DOHH2 (cell line): ENCODE data around the gene ATP8A2.

ENCODE experiments used
- H3F3A ChIP-seq: fragments of 200-600 bp; sonication (generic), shearing (Covaris generic); 2 replicates; pipeline ENCODE4 v1.6.0; 2016; ENCODE audit warnings: antibody characterized with exemption, mild to moderate bottlenecking; ENCODE audit not compliant: control insufficient read depth, insufficient read depth
- H3K27ac ChIP-seq: fragments of 200-600 bp; sonication (generic); 2 replicates; pipeline ENCODE4 v1.5.1; 2014; ENCODE audit warnings: low read depth, mild to moderate bottlenecking, low read length, moderate library complexity
- H3K27me3 ChIP-seq: fragments of 200-600 bp; sonication (generic); 2 replicates; pipeline ENCODE4 v1.6.1; 2014; ENCODE audit warnings: mild to moderate bottlenecking, low read length, mixed read lengths; ENCODE audit not compliant: control insufficient read depth
- H3K36me3 ChIP-seq: fragments of 200-600 bp; sonication (generic); 2 replicates; pipeline ENCODE4 v1.6.1; 2014; ENCODE audit warnings: mild to moderate bottlenecking, low read length, moderate library complexity, mixed read lengths; ENCODE audit not compliant: control insufficient read depth
- H3K4me1 ChIP-seq: fragments of 200-600 bp; sonication (generic); 2 replicates; pipeline ENCODE4 v1.6.1; 2014; ENCODE audit warnings: mild to moderate bottlenecking, low read length, mixed read lengths; ENCODE audit not compliant: control insufficient read depth
- H3K4me2 ChIP-seq: fragments of 200-600 bp; sonication (generic); 2 replicates; pipeline ENCODE4 v1.6.0; 2014; ENCODE audit warnings: mild to moderate bottlenecking, low read length, moderate library complexity
- H3K4me3 ChIP-seq: fragments of 200-600 bp; sonication (generic); 2 replicates; pipeline ENCODE4 v1.5.1; 2014; ENCODE audit warnings: mild to moderate bottlenecking, low read length, mixed read lengths
- H3K79me2 ChIP-seq: fragments of 200-600 bp; sonication (generic); 2 replicates; pipeline ENCODE4 v1.6.1; 2014; ENCODE audit warnings: mild to moderate bottlenecking, low read length, mixed read lengths; ENCODE audit not compliant: control insufficient read depth
- H3K9me2 ChIP-seq: fragments of 200-600 bp; sonication (generic); replicated peaks from 2 replicates; pipeline ENCODE4 v1.6.1; 2014; ENCODE audit warnings: mild to moderate bottlenecking, low read length, mixed read lengths; ENCODE audit not compliant: control insufficient read depth
- H3K9me3 ChIP-seq: fragments of 200-600 bp; sonication (generic); 2 replicates; pipeline ENCODE4 v1.6.1; 2014; ENCODE audit warnings: antibody characterized with exemption, low read length, mixed read lengths; ENCODE audit not compliant: control insufficient read depth, insufficient read depth
- H4K20me1 ChIP-seq: fragments of 200-600 bp; sonication (generic); 2 replicates; pipeline ENCODE4 v1.6.0; 2014; ENCODE audit warnings: low read depth, mild to moderate bottlenecking, antibody characterized with exemption, low read length, moderate library complexity; ENCODE audit not compliant: control insufficient read depth, insufficient read depth
- EZH2phosphoT487 ChIP-seq: fragments of 200-600 bp; sonication (generic); IDR thresholded peaks from 2 replicates; pipeline ENCODE4 v1.6.1; 2017; ENCODE audit warnings: borderline replicate concordance, mild to moderate bottlenecking, antibody characterized with exemption, low read length, moderate library complexity, mixed read lengths
- TF ChIP-seq, protein P1 (sequence below): fragments of 200-600 bp; sonication (generic); IDR thresholded peaks from one replicate; pipeline ENCODE4 v1.5.1; 2014; ENCODE audit warnings: antibody characterized with exemption, mild to moderate bottlenecking, low read depth, low read length; ENCODE audit not compliant: poor library complexity, severe bottlenecking

The ATP8A2 gene

GRCh38 chr13:25380082-25380481 lies 8.3 kb downstream of the ATP8A2 start:
- Histone ChIP-seq H3K4me1 (no peaks in the 10 kb centered on the region), H3K27ac (no peak overlapping the region), H3K36me3 (no peaks in the 10 kb centered on the region), H3F3A (no peaks in the 10 kb centered on the region), H4K20me1 (no peaks in the 10 kb centered on the region), H3K4me2 (no peak overlapping the region), H3K79me2 (no peaks in the 10 kb centered on the region), H3K27me3 (peaks cover 8% of the 10 kb centered on the region), H3K9me3 (no peaks in the 10 kb centered on the region), H3K9me2 (no peaks in the 10 kb centered on the region), H3K4me3 (no peak overlapping the region)
- no peak for TF ChIP-seq EZH2phosphoT487
- TF ChIP-seq, protein P1, sequence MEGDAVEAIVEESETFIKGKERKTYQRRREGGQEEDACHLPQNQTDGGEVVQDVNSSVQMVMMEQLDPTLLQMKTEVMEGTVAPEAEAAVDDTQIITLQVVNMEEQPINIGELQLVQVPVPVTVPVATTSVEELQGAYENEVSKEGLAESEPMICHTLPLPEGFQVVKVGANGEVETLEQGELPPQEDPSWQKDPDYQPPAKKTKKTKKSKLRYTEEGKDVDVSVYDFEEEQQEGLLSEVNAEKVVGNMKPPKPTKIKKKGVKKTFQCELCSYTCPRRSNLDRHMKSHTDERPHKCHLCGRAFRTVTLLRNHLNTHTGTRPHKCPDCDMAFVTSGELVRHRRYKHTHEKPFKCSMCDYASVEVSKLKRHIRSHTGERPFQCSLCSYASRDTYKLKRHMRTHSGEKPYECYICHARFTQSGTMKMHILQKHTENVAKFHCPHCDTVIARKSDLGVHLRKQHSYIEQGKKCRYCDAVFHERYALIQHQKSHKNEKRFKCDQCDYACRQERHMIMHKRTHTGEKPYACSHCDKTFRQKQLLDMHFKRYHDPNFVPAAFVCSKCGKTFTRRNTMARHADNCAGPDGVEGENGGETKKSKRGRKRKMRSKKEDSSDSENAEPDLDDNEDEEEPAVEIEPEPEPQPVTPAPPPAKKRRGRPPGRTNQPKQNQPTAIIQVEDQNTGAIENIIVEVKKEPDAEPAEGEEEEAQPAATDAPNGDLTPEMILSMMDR, result no peak

DNA sequence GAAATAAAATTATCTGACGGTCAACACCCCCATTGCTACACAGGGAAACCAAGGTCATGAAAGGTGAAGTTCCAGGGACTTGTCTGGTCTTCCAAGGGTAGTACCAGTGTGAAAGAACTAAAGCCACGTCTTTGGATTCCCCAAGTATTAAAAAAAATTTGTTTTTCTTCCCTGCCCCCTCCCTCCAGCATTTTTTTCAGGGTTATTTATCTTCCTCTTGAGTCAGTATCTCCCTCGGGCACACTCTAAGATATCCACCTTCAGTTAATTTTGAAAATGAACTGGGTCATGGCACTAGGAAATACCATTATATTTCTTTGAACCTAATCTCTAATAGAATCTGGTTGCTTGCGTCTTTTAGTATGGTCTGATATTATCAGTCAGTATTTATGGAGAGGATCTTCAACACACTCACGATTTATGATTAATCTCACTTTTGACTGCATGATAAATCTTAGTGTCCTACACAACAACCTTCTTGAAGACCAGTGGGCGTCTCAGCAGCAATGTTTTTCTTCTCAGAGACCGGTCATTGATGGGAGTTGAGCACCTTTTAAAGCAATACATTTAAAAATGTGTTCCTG lies 9.1 kb downstream of the ATP8A2 start:
- no peak for TF ChIP-seq EZH2phosphoT487
- TF ChIP-seq, protein P1, result no peak
- Histone ChIP-seq H3K9me2 (no peaks in the 10 kb centered on the region), H3K27ac (no peak overlapping the region), H3K36me3 (no peaks in the 10 kb centered on the region), H3K4me3 (no peak overlapping the region), H3K27me3 (peaks cover 6% of the 10 kb centered on the region), H3K79me2 (no peaks in the 10 kb centered on the region), H4K20me1 (no peaks in the 10 kb centered on the region), H3F3A (no peaks in the 10 kb centered on the region), H3K9me3 (no peaks in the 10 kb centered on the region), H3K4me2 (no peak overlapping the region), H3K4me1 (no peaks in the 10 kb centered on the region)

GRCh38 chr13:25384758-25385410 lies 13.1 kb downstream of the ATP8A2 start:
- Histone ChIP-seq H4K20me1 (no peaks in the 10 kb centered on the region), H3K36me3 (no peaks in the 10 kb centered on the region), H3K9me2 (no peaks in the 10 kb centered on the region), H3K9me3 (no peaks in the 10 kb centered on the region), H3K4me1 (no peaks in the 10 kb centered on the region), H3K27ac (no peak overlapping the region), H3F3A (no peaks in the 10 kb centered on the region), H3K79me2 (no peaks in the 10 kb centered on the region), H3K4me2 (no peak overlapping the region), H3K27me3 (peaks cover 6% of the 10 kb centered on the region), H3K4me3 (no peak overlapping the region)
- TF ChIP-seq, protein P1, result no peak
- no peak for TF ChIP-seq EZH2phosphoT487
